IMR-90 (cell line): Measurements from ENCODE around the gene LMX1A.

ENCODE experiments used
- MAFK ChIP-seq: IDR thresholded peaks from 2 replicates; pipeline ENCODE4 v1.6.1; 2012; ENCODE audit warnings: low read depth, low read length, improper control_type of control experiment
- NFE2L2 ChIP-seq: fragments of 150-350 bp; IDR thresholded peaks from 2 replicates; pipeline ENCODE4 v1.6.1; 2016; ENCODE audit warnings: low read depth, mild to moderate bottlenecking, low read length
- POLR2A ChIP-seq: IDR thresholded peaks from 2 replicates; pipeline ENCODE4 v1.6.1; 2012; ENCODE audit warnings: mild to moderate bottlenecking, low read depth, low read length
- RAD21 ChIP-seq: IDR thresholded peaks from 2 replicates; pipeline ENCODE4 v1.6.1; 2012; ENCODE audit warnings: low read length, improper control_type of control experiment
- RFX5 ChIP-seq: IDR thresholded peaks from 2 replicates; pipeline ENCODE4 v1.8.0; 2012; ENCODE audit warnings: low read depth, mild to moderate bottlenecking, low read length, moderate library complexity
- USF2 ChIP-seq: fragments of 150-350 bp; IDR thresholded peaks from 2 replicates; pipeline ENCODE4 v1.6.1; 2017; ENCODE audit warnings: mild to moderate bottlenecking, antibody characterized with exemption, low read length, low read depth
- TF ChIP-seq, protein P1 (sequence below): conservative IDR thresholded peaks from 2 replicates; pipeline ENCODE4 v1.5.1; 2012; ENCODE audit warnings: mild to moderate bottlenecking, low read depth, low read length, improper control_type of control experiment

DNA sequence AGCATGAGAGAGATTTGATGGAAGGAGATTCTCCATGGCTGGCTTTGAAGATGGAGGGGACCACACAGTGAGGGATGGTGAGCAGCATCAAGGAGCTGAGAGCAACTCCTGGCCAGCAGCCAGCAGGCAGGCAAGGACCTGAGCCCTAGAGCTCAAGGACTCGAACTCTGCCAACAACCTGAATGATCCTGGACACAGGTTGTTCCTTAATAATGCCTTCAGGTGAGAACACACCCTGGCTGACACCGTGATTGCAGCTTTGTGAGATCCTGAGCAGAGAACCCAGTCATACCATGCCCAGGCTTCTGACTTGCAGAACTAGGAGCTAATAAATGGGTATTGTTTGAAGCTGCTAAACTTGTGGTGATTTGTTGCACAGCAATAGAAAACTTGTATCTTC lies 183.1 kb downstream of the LMX1A start:
- TF ChIP-seq POLR2A (no peak), USF2 (no peak), NFE2L2 (no peak), RAD21 (no peak), MAFK (no peak), RFX5 (no peak)
- TF ChIP-seq, protein P1, sequence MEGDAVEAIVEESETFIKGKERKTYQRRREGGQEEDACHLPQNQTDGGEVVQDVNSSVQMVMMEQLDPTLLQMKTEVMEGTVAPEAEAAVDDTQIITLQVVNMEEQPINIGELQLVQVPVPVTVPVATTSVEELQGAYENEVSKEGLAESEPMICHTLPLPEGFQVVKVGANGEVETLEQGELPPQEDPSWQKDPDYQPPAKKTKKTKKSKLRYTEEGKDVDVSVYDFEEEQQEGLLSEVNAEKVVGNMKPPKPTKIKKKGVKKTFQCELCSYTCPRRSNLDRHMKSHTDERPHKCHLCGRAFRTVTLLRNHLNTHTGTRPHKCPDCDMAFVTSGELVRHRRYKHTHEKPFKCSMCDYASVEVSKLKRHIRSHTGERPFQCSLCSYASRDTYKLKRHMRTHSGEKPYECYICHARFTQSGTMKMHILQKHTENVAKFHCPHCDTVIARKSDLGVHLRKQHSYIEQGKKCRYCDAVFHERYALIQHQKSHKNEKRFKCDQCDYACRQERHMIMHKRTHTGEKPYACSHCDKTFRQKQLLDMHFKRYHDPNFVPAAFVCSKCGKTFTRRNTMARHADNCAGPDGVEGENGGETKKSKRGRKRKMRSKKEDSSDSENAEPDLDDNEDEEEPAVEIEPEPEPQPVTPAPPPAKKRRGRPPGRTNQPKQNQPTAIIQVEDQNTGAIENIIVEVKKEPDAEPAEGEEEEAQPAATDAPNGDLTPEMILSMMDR: no peak
